GM12878 (cell line): ENCODE data around the gene CLIC5. TPM values are rescaled to one million over a fixed set of nuclear protein-coding genes. Genes with fewer than 3 reads are reported as not detected.

Source experiments
- ATAC-seq: fragments of 200-7000 bp; cut with Tn5 transposase; 3 replicates; pipeline ENCODE4 v1.9.1; 2020; ENCODE audit warnings: mild to moderate bottlenecking, moderate library complexity
- BruUV-seq: library from RNA; stranded (reverse); fragments of 400-500 nt; replicated peaks from 2 replicates; lab custom pipeline; 2021; lab: Mats Ljungman, UMichigan
- CTCF ChIA-PET: fragments of 300-600 bp; sonication (Branson Sonifier 250); formaldehyde crosslinking; extraction: SDS; loops from one replicate; lab custom pipeline; 2021; ENCODE audit warnings: inconsistent platforms; lab: Yijun Ruan, JAX
- POLR2A ChIA-PET: fragments of 350-600 bp; formaldehyde crosslinking; extraction: SDS; loops from one replicate; lab custom pipeline; 2021; ENCODE audit warnings: inconsistent platforms; lab: Charles Lee
- RAD21 ChIA-PET: fragments of 300-600 bp; sonication (Branson Sonifier 250); formaldehyde crosslinking; loops from one replicate; lab custom pipeline; 2023; ENCODE audit warnings: antibody characterized with exemption; ENCODE audit not compliant: unreplicated experiment; lab: Charles Lee
- SMC1A ChIA-PET: fragments of 300-600 bp; sonication (Branson Sonifier 250); formaldehyde crosslinking; loops from one replicate; lab custom pipeline; 2023; ENCODE audit not compliant: unreplicated experiment, uncharacterized antibody; lab: Charles Lee
- DNase-seq: peaks from one replicate; pipeline ENCODE4 v3.0.0-alpha.2; 2011; ENCODE audit warnings: low read depth, low spot score
- FAIRE-seq: peaks from 3 replicates; lab custom pipeline; 2011; peaks lifted over from hg19 to GRCh38; lab: Jason Lieb, UNC
- H2AFZ ChIP-seq: 2 replicates; pipeline ENCODE4 v1.6.0; 2011; ENCODE audit warnings: low read depth, low read length, control low read depth; ENCODE audit not compliant: control insufficient read depth
- H3K27ac ChIP-seq: 2 replicates; pipeline ENCODE4 v1.5.1; 2011; ENCODE audit warnings: control low read depth; ENCODE audit not compliant: control insufficient read depth, insufficient read depth
- H3K27me3 ChIP-seq, 2 experiments: replicated peaks in 1 of 2; 2 replicates each; pipeline versions ENCODE4 v1.6.0 to v1.6.1; 2011; ENCODE audit warnings: low read length in 1 of 2; ENCODE audit not compliant: control insufficient read depth in 2 of 2, insufficient read depth in 2 of 2
- H3K36me3 ChIP-seq, 2 experiments: 2 replicates each; pipeline ENCODE4 v1.5.1; 2011; ENCODE audit warnings: low read length in 1 of 2; ENCODE audit not compliant: control insufficient read depth in 2 of 2, insufficient read depth in 2 of 2
- H3K4me1 ChIP-seq: 2 replicates; pipeline ENCODE4 v1.6.1; 2011; ENCODE audit warnings: mild to moderate bottlenecking, low read length, moderate library complexity, mixed read lengths; ENCODE audit not compliant: control insufficient read depth, insufficient read depth
- H3K4me2 ChIP-seq: 2 replicates; pipeline ENCODE4 v1.6.0; 2011; ENCODE audit warnings: control low read depth; ENCODE audit not compliant: control insufficient read depth, insufficient read depth
- H3K4me3 ChIP-seq: fragments of 200-600 bp; sonication (generic); 2 replicates; pipeline ENCODE4 v1.5.1; 2016
- H3K79me2 ChIP-seq: 2 replicates; pipeline ENCODE4 v1.6.0; 2011; ENCODE audit warnings: low read length; ENCODE audit not compliant: control insufficient read depth, insufficient read depth
- H3K9ac ChIP-seq: 2 replicates; pipeline ENCODE4 v1.8.0; 2011; ENCODE audit warnings: low read length, control low read depth, mixed read lengths; ENCODE audit not compliant: control insufficient read depth, insufficient read depth
- H3K9me3 ChIP-seq: replicated peaks from 3 replicates; pipeline ENCODE4 v1.5.1; 2011; ENCODE audit warnings: mild to moderate bottlenecking, low read length; ENCODE audit not compliant: control insufficient read depth, insufficient read depth
- H4K20me1 ChIP-seq: 2 replicates; pipeline ENCODE4 v1.6.0; 2011; ENCODE audit not compliant: control insufficient read depth, insufficient read depth
- CEBPB ChIP-seq, 2 experiments: fragments of 150-350 bp in 1 of 2; IDR thresholded peaks; 2 replicates each; pipeline ENCODE4 v1.6.1; 2012 to 2014; ENCODE audit warnings: low read depth in 2 of 2, low read length in 2 of 2, borderline replicate concordance in 1 of 2, inconsistent platforms in 1 of 2
- EGR1 ChIP-seq, 2 experiments: IDR thresholded peaks; 1 replicate in 1 of 2; 2 replicates in 1 of 2; pipeline ENCODE4 v1.6.1; 2011 to 2012; ENCODE audit warnings: low read depth in 2 of 2, low read length in 2 of 2, borderline replicate concordance in 1 of 2, mild to moderate bottlenecking in 1 of 2, moderate library complexity in 1 of 2
- HCFC1 ChIP-seq: fragments of 150-350 bp; IDR thresholded peaks from 2 replicates; pipeline ENCODE4 v1.6.1; 2014; ENCODE audit warnings: low read length
- HDAC6 ChIP-seq: fragments of 200-600 bp; sonication (generic); IDR thresholded peaks from one replicate; pipeline ENCODE4 v1.8.0; 2017; ENCODE audit warnings: antibody characterized with exemption; ENCODE audit not compliant: unreplicated experiment
- IKZF2 ChIP-seq, 2 experiments: fragments of 450-650 bp; IDR thresholded peaks; 2 replicates each; pipeline ENCODE4 v1.6.1; 2017; ENCODE audit warnings: mild to moderate bottlenecking in 2 of 2, moderate library complexity in 2 of 2
- KLF5 ChIP-seq: fragments of 450-650 bp; IDR thresholded peaks from 2 replicates; pipeline ENCODE4 v1.6.1; 2014; ENCODE audit warnings: mild to moderate bottlenecking; ENCODE audit not compliant: partially characterized antibody
- LARP7 ChIP-seq: fragments of 450-650 bp; IDR thresholded peaks from 2 replicates; pipeline ENCODE4 v1.6.1; 2017; ENCODE audit warnings: mild to moderate bottlenecking
- POLR2A ChIP-seq: IDR thresholded peaks from 2 replicates; pipeline ENCODE4 v1.6.1; 2011; ENCODE audit warnings: low read depth, mild to moderate bottlenecking, low read length
- SREBF2 ChIP-seq: IDR thresholded peaks from 2 replicates; pipeline ENCODE4 v1.6.1; 2012; ENCODE audit warnings: mild to moderate bottlenecking, low read length
- WGBS: methylation state at CpG from one replicate; pipeline ENCODE4 v1.1.6; 2016; ENCODE audit warnings: low lambda C conversion rate; ENCODE audit not compliant: insufficient replicate concordance, insufficient coverage; ENCODE audit errors: missing lambda C conversion rate; 5-methylcytosine and 5-hydroxymethylcytosine counted together
- in situ Hi-C: fragments of 300-500 bp; cut with MboI; formaldehyde crosslinking; loops from 9 replicates; pipeline ENCODE4 v1.14.3; 2018; ENCODE audit warnings: mixed read lengths
- intact Hi-C: fragments of 100-400 bp; cut with micrococcal nuclease; formaldehyde crosslinking; loops from one replicate; pipeline ENCODE4 v1.14.2; 2022; ENCODE audit not compliant: unreplicated experiment
- polyA plus RNA-seq, 11 experiments: library from polyadenylated mRNA; depleted of rRNA in 4 of 11; unstranded in 6 of 11; stranded (reverse) in 5 of 11; fragments of >200 nt; fragmentation: Nextera tagmentation in 4 of 11; fragmentation: Illumina TruSeq in 1 of 11; extraction: Ambion mirVana in 4 of 11; extraction: Trizol in 1 of 11; gene quantifications; 1 replicate in 1 of 11; 2 replicates in 10 of 11; pipeline versions ENCODE4 v1.2.1 to v1.2.3, GENCODE V29; 2011 to 2016; ENCODE audit warnings: inconsistent platforms in 2 of 11, missing spikeins in 2 of 11, low read depth in 1 of 11
- total RNA-seq, 4 experiments: library from RNA; depleted of rRNA in 3 of 4; stranded (reverse); fragments of >200 nt in 3 of 4; fragmentation: Illumina TruSeq in 1 of 4; extraction: Trizol in 1 of 4; gene quantifications; 2 replicates each; pipeline versions ENCODE4 v1.2.1 to v1.2.3, GENCODE V29; 2013 to 2021
- TF ChIP-seq, protein P1 (sequence below): fragments of 150-350 bp; IDR thresholded peaks from 2 replicates; pipeline ENCODE4 v1.6.1; 2016; ENCODE audit warnings: low read depth, low read length
- TF ChIP-seq, protein P2 (sequence below): fragments of 450-650 bp; formaldehyde crosslinking; IDR thresholded peaks from 2 replicates; pipeline ENCODE4 v1.5.0; 2022; ENCODE audit warnings: mild to moderate bottlenecking, missing genetic modification characterization
- TF ChIP-seq, protein P3 (sequence below): fragments of 150-350 bp; IDR thresholded peaks from 2 replicates; pipeline ENCODE4 v1.6.1; 2014; ENCODE audit warnings: mild to moderate bottlenecking, low read depth, low read length

Gene CLIC5
- total and polyA plus RNA-seq, 10 of the 15 experiments (the other 5 are each of a cell fraction or from before 2014, with no cell fraction given), result 0.01 to 0.08 (median 0.02) TPM; not detected in 7

DNA sequence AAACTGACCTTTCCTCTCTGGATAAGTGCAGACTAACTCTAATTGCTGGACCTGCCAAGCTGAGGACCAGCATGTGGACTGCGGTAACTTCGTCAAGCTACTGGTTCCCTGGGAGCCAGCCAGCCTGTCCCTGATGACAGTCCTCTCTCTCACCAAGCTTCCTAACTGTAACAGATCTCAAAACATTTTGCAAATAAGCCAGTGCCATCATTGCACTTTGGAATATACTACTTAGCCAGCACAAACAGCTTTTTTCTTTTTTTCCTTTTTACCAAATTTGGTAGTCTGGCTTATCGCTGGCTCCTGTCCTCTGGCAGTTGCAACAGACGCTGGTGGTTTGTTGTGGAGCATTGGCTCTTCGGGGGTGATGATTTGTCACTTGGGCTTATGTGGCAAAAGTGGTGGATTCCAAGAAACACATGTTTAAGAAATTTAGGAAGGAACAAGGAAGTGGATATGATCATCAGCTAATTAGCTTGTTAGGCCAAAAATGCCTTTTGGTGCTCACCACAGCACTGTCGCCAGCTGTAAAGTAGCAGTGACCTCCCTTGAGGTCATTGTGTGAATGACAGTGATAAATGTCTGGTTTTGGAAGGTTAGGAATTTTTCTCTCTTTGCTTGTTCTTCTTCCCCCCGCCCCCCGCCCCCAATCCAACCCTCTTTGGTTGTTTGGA, 171.7 kb downstream of the CLIC5 start (continued):
- no peak for TF ChIP-seq EGR1 (IDR thresholded peaks at IDR 0.05; ENCODE audit: borderline replicate concordance in 1 of 2, low read depth in 2 of 2, low read length in 2 of 2)

DNA sequence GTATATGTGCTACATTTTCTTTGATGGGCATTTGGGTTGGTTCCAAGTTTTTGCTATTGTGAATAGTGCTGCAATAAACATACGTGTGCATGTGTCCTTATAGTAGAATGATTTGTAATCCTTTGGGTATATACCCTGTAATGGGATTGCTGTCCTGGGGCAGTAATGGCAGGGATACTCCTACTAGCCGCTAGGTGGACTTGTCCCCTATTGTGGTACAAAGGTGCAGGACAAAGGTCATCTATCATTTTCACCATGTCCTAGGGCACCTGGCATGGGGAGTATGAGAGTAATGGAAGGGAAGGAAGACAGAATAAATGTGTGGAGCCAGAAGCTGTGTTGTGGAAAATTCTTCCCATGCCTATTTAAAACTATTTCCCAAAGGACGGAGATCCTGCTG, 174.6 kb downstream of the CLIC5 start:
- H3K27ac ChIP-seq, result no peak overlapping the region
- ATAC-seq (no peak), DNase-seq (no peak), FAIRE-seq (no peak)
- no peaks in the 10 kb centered on the region for H4K20me1 ChIP-seq
- H3K9me3 ChIP-seq, result no peaks in the 10 kb centered on the region
- H3K9ac ChIP-seq, result no peak overlapping the region
- no TSS peak for BruUV-seq
- H3K27me3 ChIP-seq, result peaks cover 2 to 6% of the 10 kb centered on the region in 2 experiments; a peak in 2 of 4 replicates
- WGBS, result 47% methylated on average over 3 of the region's 3 CpGs
- ChIA-PET SMC1A (no interaction called here), CTCF (no interaction called here), RAD21 (no interaction called here), POLR2A (no interaction called here)
- no peak overlapping the region for H2AFZ ChIP-seq
- in situ Hi-C loops, result no loop called here
- intact Hi-C loops, result no loop called here
- H3K79me2 ChIP-seq, result no peaks in the 10 kb centered on the region
- H3K4me3 ChIP-seq, result no peak overlapping the region
- H3K36me3 ChIP-seq, result no peaks in the 10 kb centered on the region
- no peaks in the 10 kb centered on the region for H3K4me1 ChIP-seq
- H3K4me2 ChIP-seq, result no peak overlapping the region
- TF ChIP-seq HCFC1, result no peak
- TF ChIP-seq CEBPB (IDR thresholded peaks at IDR 0.05; ENCODE audit: borderline replicate concordance in 1 of 2, low read depth in 2 of 2, low read length in 2 of 2), result no peak
- TF ChIP-seq, protein P1, sequence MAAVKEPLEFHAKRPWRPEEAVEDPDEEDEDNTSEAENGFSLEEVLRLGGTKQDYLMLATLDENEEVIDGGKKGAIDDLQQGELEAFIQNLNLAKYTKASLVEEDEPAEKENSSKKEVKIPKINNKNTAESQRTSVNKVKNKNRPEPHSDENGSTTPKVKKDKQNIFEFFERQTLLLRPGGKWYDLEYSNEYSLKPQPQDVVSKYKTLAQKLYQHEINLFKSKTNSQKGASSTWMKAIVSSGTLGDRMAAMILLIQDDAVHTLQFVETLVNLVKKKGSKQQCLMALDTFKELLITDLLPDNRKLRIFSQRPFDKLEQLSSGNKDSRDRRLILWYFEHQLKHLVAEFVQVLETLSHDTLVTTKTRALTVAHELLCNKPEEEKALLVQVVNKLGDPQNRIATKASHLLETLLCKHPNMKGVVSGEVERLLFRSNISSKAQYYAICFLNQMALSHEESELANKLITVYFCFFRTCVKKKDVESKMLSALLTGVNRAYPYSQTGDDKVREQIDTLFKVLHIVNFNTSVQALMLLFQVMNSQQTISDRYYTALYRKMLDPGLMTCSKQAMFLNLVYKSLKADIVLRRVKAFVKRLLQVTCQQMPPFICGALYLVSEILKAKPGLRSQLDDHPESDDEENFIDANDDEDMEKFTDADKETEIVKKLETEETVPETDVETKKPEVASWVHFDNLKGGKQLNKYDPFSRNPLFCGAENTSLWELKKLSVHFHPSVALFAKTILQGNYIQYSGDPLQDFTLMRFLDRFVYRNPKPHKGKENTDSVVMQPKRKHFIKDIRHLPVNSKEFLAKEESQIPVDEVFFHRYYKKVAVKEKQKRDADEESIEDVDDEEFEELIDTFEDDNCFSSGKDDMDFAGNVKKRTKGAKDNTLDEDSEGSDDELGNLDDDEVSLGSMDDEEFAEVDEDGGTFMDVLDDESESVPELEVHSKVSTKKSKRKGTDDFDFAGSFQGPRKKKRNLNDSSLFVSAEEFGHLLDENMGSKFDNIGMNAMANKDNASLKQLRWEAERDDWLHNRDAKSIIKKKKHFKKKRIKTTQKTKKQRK, result no peak
- TF ChIP-seq, protein P2, sequence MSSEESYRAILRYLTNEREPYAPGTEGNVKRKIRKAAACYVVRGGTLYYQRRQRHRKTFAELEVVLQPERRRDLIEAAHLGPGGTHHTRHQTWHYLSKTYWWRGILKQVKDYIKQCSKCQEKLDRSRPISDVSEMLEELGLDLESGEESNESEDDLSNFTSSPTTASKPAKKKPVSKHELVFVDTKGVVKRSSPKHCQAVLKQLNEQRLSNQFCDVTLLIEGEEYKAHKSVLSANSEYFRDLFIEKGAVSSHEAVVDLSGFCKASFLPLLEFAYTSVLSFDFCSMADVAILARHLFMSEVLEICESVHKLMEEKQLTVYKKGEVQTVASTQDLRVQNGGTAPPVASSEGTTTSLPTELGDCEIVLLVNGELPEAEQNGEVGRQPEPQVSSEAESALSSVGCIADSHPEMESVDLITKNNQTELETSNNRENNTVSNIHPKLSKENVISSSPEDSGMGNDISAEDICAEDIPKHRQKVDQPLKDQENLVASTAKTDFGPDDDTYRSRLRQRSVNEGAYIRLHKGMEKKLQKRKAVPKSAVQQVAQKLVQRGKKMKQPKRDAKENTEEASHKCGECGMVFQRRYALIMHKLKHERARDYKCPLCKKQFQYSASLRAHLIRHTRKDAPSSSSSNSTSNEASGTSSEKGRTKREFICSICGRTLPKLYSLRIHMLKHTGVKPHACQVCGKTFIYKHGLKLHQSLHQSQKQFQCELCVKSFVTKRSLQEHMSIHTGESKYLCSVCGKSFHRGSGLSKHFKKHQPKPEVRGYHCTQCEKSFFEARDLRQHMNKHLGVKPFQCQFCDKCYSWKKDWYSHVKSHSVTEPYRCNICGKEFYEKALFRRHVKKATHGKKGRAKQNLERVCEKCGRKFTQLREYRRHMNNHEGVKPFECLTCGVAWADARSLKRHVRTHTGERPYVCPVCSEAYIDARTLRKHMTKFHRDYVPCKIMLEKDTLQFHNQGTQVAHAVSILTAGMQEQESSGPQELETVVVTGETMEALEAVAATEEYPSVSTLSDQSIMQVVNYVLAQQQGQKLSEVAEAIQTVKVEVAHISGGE (CRISPR knock-in tag), result no peak
- no peak for TF ChIP-seq KLF5
- TF ChIP-seq LARP7, result no peak
- TF ChIP-seq SREBF2, result no peak
- no peak for TF ChIP-seq POLR2A
- TF ChIP-seq HDAC6, result no peak
- no peak for TF ChIP-seq IKZF2 (IDR thresholded peaks at IDR 0.05)
- TF ChIP-seq, protein P3, sequence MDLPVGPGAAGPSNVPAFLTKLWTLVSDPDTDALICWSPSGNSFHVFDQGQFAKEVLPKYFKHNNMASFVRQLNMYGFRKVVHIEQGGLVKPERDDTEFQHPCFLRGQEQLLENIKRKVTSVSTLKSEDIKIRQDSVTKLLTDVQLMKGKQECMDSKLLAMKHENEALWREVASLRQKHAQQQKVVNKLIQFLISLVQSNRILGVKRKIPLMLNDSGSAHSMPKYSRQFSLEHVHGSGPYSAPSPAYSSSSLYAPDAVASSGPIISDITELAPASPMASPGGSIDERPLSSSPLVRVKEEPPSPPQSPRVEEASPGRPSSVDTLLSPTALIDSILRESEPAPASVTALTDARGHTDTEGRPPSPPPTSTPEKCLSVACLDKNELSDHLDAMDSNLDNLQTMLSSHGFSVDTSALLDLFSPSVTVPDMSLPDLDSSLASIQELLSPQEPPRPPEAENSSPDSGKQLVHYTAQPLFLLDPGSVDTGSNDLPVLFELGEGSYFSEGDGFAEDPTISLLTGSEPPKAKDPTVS, result no peak
